ENCODE results near the gene RAC3. TPM values are rescaled to one million over a fixed set of nuclear protein-coding genes. Genes with fewer than 3 reads are reported as not detected.

The RAC3 gene
- total and polyA plus RNA-seq, 7 donors: 0.60 to 11.8 (median 2.8) TPM

GRCh38 chr17:81986606-81987005, 44.9 kb upstream of the RAC3 start:
- DNase-seq: no peak
- no peaks in the 10 kb centered on the region for H3K27me3 ChIP-seq
- intact Hi-C loops (cut with DNase I): no loop called here
- no peaks in the 10 kb centered on the region for H3K9me3 ChIP-seq
- H3K4me1 ChIP-seq: peaks cover 0 to 8% (median 7%) of the 10 kb centered on the region in 4 donors
- H3K27ac ChIP-seq: no peak overlapping the region
- TF ChIP-seq POLR2A (IDR thresholded peaks at IDR 0.05) (no peak), CTCF (IDR thresholded peaks at IDR 0.05) (no peak), EP300 (IDR thresholded peaks at IDR 0.05) (no peak)
- H3K36me3 ChIP-seq: peaks cover 4 to 42% (median 9%) of the 10 kb centered on the region in 4 donors
- H3K4me3 ChIP-seq: no peak overlapping the region
- 97% methylated on average over 26 of the region's 26 CpGs for WGBS, 2 donors

GRCh38 chr17:81987161-81987770, 44.2 kb upstream of the RAC3 start:
- TF ChIP-seq CTCF (IDR thresholded peaks at IDR 0.05) (no peak), EP300 (IDR thresholded peaks at IDR 0.05) (no peak), POLR2A (IDR thresholded peaks at IDR 0.05) (no peak), POLR2AphosphoS5 (IDR thresholded peaks at IDR 0.05) (no peak)
- Histone ChIP-seq H3K9me3 (no peaks in the 10 kb centered on the region), H3K27ac (no peak overlapping the region), H3K4me1 (peaks cover 0 to 15% (median 13%) of the 10 kb centered on the region in 4 donors), H3K36me3 (peaks cover 4 to 39% (median 9%) of the 10 kb centered on the region in 4 donors), H3K27me3 (no peaks in the 10 kb centered on the region), H3K4me3 (no peak overlapping the region)
- no peak for DNase-seq
- intact Hi-C loops (cut with DNase I): no loop called here
- WGBS, 2 donors: 90 to 92% methylated on average over 26 of the region's 26 CpGs

- Histone ChIP-seq H3K4me1 (peaks cover 0 to 27% (median 19%) of the 10 kb centered on the region in 4 donors), H3K27me3 (no peaks in the 10 kb centered on the region), H3K27ac (peak overlapping the region; percentile 52 to 79 (median 76)), H3K36me3 (peaks cover 0 to 12% (median 0%) of the 10 kb centered on the region in 4 donors), H3K9me3 (no peaks in the 10 kb centered on the region), H3K4me3 (peak overlapping the region in 2 of 4 donors; percentile 18 to 30)
- TF ChIP-seq POLR2A (IDR thresholded peaks at IDR 0.05) (no peak), CTCF (IDR thresholded peaks at IDR 0.05) (no peak), EP300 (IDR thresholded peaks at IDR 0.05) (no peak), POLR2AphosphoS5 (IDR thresholded peaks at IDR 0.05) (no peak)
- no peak for DNase-seq
- intact Hi-C loops (cut with DNase I): no loop called here
- WGBS, 2 donors: 55 to 82% methylated on average over 25 of the region's 25 CpGs
These were observed 40.4 kb upstream of the RAC3 start for GRCh38 chr17:81990836-81991683.

GRCh38 chr17:81991684-81992305, 39.7 kb upstream of the RAC3 start:
- Histone ChIP-seq H3K27me3 (no peaks in the 10 kb centered on the region), H3K9me3 (no peaks in the 10 kb centered on the region), H3K4me1 (peaks cover 0 to 27% (median 19%) of the 10 kb centered on the region in 4 donors), H3K36me3 (peaks cover 0 to 11% (median 0%) of the 10 kb centered on the region in 4 donors), H3K27ac (peak overlapping the region; percentile 52 to 79 (median 76)), H3K4me3 (peak overlapping the region in 3 of 4 donors; percentile 18 to 38 (median 30))
- 19 to 60% methylated on average over 31 of the region's 31 CpGs for WGBS, 2 donors
- intact Hi-C loops (cut with DNase I): no loop called here
- TF ChIP-seq CTCF (IDR thresholded peaks at IDR 0.05) (no peak), POLR2A (IDR thresholded peaks at IDR 0.05) (no peak), EP300 (IDR thresholded peaks at IDR 0.05) (peak in 1 of 4 donors; percentile 15), POLR2AphosphoS5 (IDR thresholded peaks at IDR 0.05) (peak in 2 of 4 donors; percentile 31 to 40)
- peak; percentile 87 for DNase-seq

Measured in sigmoid colon (tissue), 7 donors.